GM19035 (cell line): ENCODE data around the gene SYNDIG1.
"Not testable (repeated sequence)": the region's sequence is repeated elsewhere in the genome, so short reads cannot be mapped to it uniquely, and the experiment has no call there.

Experiments used
- ATAC-seq: cut with Tn5 transposase; IDR thresholded peaks from one replicate; pipeline ENCODE4 v1.9.1; 2021; ENCODE audit not compliant: unreplicated experiment

SYNDIG1 gene

DNA sequence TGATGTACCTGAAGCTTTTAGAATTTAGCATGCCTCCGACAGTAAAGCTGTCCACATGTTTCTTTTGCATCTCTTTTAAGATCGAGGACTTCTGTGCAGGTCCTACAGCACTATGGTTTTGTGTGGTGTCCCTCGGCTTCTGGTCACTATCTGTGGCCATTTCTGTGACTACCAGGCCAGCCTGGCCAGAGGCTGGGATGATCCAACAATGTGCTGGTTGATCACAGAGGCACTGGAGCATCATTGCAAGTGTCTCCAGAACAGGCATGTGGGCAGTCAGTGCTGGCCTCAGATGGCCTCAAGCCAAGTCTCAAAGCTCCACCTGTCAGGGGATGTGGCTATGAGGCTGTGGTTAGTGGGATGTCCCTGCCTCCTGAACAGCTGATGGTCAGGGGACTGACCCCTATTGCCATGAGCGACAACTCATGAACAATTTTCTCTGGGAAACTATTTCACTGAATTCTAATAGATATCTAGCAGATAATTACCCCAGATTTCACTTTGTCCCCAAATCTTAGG is 136.6 kb downstream of the SYNDIG1 start:
- no peak for ATAC-seq

GRCh38 chr20:24607402-24607801 is 138.0 kb downstream of the SYNDIG1 start:
- no peak for ATAC-seq

DNA sequence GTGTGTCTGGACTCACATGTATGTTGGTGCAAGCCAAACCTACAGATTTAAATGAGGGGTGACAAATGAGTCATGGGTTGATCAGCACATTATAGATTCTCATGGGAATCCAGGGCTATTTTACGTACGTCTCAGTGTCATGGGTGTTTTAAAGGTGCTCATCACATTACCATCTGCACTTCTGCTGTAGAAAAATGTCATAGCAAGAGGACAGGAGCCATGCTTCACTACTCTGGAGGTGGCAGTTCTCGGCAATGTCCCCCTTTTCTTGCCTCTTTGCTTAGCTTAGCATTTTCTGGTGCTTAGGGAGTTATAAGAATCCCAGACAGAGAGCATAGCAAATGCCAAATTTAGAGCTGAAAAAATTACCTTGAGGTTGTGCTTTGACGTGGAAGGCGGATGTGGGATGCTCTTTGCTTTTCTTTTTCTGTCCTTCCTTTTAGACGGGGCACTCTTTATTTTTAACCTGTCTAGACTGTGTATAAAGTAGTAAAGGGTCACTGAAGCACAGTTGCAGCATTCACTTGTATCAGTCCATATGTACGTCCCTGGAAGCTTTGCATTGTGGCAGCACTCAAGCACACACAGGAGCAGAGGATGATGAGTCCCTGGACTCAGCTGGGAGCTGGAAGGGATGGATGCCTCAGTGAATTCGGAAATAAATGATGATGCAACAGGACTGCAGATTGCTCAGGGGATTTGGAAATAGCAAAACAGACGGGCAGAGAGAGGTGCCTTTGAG is 139.7 kb downstream of the SYNDIG1 start:
- ATAC-seq, result peak; percentile 69

- no peak for ATAC-seq
Observed at GRCh38 chr20:24609757-24610156, 140.3 kb downstream of the SYNDIG1 start.

DNA sequence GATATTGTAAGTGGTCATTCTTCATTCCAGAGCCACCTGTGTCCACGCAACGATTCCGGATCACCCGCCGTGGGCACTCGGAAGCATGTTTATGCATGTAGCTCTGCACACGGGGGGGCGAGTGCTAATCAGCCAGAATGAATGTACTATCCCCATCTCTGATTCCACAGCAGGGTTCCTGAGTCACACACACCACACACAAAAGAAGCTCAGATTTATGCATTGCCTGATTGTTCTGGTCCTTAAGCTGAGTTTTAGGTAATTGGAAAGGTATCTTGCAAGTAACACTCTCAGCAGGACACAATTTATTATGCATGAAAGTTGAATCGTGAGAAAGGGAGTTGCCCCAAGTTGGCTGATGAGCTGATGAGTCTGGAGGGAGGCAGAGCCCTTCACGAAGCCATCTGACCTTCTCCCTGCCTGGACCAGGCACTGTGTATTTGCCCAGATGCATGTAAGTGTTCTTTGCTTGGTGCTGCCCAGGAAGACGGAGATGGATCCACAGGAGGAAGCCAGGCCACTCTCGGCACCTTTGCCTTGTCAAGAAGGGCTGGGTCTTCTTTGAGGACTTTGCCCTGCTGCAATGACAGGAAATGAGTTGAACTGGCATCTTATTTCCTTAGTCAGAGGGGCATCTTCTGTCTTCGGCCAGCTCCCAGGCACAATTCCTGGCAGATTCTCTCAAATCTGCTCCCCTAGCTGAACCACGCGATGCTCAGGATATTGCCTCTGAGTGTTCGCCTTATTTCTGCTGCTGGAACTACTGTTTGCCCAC is 141.1 kb downstream of the SYNDIG1 start:
- ATAC-seq, result no peak

GRCh38 chr20:24611360-24612140 is 142.1 kb downstream of the SYNDIG1 start:
- no peak for ATAC-seq

GRCh38 chr20:24612799-24613775 is 143.7 kb downstream of the SYNDIG1 start:
- no peak for ATAC-seq

- ATAC-seq, result no peak
Observed at GRCh38 chr20:24614341-24614740, 144.9 kb downstream of the SYNDIG1 start.

DNA sequence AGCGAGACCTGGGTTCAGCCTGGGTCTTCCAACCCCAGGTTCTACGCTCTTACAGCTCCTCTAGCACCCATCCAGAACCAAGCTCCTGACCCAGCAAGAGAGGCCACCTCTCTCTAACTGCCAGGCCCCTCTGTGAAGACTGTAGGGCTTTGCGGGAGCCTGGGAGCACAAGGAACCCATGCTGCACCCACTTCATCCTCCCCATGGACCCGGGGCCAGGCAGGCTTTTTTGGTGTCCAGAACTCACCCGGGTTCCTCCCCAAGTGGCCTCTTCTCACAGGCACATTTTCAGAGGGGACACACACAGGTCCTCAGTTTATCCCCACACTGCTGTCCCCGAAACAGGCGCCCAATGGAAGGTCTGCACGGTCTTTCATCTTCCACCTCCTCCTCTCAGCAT is 145.9 kb downstream of the SYNDIG1 start:
- no peak for ATAC-seq

GRCh38 chr20:24616258-24617079 is 147.0 kb downstream of the SYNDIG1 start:
- ATAC-seq, result no peak

GRCh38 chr20:24617080-24617432 is 147.6 kb downstream of the SYNDIG1 start:
- no peak for ATAC-seq

GRCh38 chr20:24617757-24618450 is 148.5 kb downstream of the SYNDIG1 start:
- ATAC-seq, result no peak

DNA sequence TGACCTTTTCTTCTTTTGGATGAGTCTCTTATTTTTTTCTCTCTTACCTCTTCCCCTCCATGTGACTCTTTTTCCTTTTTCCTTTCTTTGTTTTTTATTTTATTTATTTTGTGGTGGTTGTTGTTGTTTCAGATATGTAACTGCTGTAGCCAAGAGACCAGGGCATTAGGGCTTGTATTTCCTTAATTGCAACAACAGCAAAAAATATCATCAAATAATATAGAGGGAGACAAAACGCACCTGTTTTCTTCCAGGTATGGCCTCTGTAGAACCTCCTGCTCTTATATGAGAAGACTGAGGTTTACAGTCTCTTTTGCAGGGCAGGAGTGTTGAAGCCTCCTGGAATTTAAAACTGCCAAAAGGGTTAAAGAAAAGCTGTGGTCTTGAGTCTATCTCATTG is 149.3 kb downstream of the SYNDIG1 start:
- ATAC-seq, result no peak

DNA sequence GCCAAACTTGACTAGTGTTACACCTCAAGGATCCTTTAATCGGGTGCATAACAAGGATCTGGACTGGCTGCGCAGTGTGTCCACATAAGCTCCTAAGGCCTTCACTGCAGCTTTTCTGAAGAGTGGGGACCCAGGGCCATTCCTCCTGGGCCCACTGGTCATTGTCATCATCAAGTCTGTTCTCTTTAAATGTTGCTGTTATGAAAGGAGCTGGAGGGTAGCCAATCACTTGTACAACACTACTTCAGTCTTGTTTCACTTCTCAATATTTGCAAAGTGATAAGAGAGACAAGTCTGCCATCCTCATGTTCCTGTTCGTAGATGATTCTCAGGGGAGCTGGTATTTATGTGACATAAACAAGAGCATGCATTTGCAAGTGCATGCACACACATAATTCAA is 149.8 kb downstream of the SYNDIG1 start:
- no peak for ATAC-seq

DNA sequence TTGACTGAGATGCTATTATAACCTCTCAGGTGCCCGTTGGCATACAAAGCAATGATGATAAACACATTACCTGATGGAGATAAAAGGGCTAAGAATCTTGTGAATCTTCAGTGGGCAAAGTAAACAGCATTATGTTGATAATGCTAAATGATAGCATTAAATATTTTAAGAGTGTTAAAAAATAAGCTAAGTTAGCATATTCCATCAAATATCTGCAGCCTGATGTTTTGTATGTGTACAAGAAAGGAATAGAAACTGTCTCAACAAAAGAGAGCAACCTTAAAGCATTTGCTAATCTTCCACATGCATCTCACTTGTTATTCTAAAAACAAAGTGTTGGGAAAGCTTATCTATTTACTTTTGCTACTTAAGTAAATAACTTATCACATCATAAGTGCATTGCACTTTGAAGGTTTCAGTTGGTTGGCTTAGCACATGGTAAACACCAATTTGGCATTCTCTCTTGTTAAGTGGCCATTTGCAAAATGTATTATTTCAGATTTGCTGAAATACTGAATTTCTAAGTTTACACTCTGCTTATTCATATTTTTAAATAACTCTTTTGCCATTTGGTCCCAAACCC is 151.6 kb downstream of the SYNDIG1 start:
- ATAC-seq, result no peak

DNA sequence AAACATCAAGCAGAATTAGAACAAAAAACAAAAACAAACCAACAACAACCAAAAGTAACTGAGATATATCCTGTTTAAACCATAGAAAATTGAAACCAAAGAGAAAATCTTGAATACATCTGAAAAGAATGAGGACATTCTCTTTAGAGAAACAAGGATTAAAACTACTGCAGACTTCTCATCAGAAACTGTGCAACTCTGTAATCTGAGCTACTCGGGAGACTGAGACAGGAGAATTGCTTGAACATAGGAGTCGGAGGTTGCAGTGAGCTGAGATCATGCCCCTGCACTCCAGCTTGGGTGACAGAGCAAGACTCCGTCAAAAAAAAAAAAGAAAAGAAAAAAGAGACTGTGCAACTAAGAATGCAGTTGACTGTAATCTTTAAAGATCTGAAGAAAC is 153.4 kb downstream of the SYNDIG1 start:
- ATAC-seq, result no peak

DNA sequence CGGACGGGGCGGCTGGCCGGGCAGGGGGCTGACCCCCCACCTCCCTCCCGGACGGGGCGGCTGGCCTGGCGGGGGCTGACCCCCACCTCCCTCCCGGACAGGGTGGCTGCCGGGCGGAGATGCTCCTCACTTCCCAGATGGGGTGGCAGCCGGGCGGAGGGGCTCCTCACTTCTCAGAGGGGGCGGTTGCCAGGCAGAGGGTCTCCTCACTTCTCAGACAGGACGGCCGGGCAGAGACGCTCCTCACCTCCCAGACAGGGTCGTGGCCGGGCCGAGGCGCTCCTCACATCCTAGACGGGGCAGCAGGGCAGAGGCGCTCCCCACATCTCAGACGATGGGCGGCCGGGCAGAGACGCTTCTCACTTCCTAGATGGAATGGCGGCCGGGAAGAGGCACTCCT is 156.7 kb downstream of the SYNDIG1 start:
- not testable (repeated sequence) for ATAC-seq

DNA sequence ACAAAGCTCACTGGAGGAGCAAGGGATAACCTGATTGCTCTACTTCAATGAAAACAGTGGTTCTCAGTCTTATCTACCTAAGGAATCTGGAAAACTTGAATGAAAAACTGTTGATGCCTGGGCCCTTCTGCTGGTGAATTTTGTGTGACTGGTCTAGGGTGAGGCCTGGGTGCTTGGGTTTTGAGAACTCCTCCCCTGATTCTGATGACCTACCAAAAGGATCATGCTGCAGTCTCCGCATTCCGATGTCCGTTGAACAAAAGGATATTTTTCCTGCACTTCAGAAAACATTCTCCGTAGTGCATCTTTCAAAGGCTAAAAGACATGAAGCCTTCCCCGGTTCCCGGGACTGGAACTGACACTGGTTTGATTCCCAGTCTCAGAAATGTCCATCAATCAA is 157.9 kb downstream of the SYNDIG1 start:
- no peak for ATAC-seq

DNA sequence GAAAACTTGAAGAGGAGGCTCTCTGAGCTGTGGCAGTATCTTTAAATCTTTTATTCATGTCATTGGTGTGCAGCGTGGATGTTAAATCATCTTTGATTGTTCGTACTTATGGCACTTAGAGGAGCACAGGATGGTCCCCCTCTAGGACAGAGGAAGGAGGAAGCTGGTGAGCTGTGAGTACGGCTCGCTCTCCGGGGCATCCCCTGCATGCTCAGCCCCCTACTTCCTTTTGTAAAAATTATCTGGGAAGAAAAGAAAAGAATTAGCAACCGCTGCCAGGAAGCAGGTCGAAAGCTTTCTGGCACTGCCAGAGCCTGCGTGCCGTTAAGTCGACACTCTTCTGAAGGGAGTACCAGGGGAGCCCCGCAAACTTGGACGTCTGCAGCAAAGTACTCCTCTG is 158.5 kb downstream of the SYNDIG1 start:
- ATAC-seq, result no peak
